ENCODE results near the gene GRK2. TPM values are rescaled to one million over a fixed set of nuclear protein-coding genes. Genes with fewer than 3 reads are reported as not detected.
A peak's percentile ranks its signal among the peaks of the same experiment; 100 is the strongest.

Gene GRK2
- total RNA-seq, 4 donors from 2014 or later: 40.2 to 79.8 (median 68.4) TPM

DNA sequence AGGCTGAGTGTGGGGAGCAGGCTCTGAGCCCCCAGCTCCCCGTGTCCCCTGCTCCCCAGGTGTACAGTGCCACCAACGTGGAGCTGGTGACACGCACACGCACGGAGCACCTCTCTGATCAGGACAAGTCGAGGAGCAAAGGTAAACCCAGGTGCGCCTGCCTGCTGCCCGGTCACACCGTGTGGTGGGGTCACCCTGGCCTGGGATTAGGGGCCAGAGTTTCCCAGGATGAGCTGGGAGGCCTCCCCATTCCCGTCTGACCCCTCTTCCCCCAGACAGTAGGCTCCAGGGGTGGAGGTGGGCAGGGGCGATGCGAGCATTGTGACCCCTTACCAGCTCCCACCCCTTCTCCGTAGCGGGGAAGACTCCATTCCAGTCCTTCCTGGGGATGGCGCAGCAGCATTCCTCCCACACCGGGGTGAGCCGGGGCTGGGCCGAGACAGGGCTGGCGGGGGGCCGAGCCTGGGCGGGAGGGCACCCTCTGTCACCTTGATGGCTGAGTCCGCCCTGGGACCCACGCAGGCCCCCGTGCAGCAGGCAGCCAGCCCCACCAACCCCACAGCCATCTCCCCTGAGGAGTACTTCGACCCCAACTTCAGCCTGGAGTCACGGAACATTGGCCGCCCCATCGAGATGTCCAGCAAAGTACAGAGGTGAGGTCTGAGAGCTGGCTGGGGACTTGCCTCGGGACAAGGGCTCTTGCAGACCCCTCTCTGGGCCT is 33.4 kb downstream of the GRK2 start:
- H3K27me3 ChIP-seq: no peaks in the 10 kb centered on the region
- H3K4me1 ChIP-seq: peaks cover 19 to 22% of the 10 kb centered on the region in 2 donors
- H3K27ac ChIP-seq: no peak overlapping the region
- no peak for DNase-seq
- no peak for ATAC-seq
- H3K9me3 ChIP-seq: no peaks in the 10 kb centered on the region
- TF ChIP-seq, protein P1, sequence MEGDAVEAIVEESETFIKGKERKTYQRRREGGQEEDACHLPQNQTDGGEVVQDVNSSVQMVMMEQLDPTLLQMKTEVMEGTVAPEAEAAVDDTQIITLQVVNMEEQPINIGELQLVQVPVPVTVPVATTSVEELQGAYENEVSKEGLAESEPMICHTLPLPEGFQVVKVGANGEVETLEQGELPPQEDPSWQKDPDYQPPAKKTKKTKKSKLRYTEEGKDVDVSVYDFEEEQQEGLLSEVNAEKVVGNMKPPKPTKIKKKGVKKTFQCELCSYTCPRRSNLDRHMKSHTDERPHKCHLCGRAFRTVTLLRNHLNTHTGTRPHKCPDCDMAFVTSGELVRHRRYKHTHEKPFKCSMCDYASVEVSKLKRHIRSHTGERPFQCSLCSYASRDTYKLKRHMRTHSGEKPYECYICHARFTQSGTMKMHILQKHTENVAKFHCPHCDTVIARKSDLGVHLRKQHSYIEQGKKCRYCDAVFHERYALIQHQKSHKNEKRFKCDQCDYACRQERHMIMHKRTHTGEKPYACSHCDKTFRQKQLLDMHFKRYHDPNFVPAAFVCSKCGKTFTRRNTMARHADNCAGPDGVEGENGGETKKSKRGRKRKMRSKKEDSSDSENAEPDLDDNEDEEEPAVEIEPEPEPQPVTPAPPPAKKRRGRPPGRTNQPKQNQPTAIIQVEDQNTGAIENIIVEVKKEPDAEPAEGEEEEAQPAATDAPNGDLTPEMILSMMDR (IDR thresholded peaks at IDR 0.05 in 4 of 5, conservative IDR thresholded peaks at IDR 0.05 in 1 of 5): no peak
- TF ChIP-seq POLR2A (IDR thresholded peaks at IDR 0.05): no peak
- in situ Hi-C loops (cut with MboI; ENCODE audit: low sequenced_read_pairs in 4 of 4) (no loop called here), intact Hi-C loops (cut with DNase I; ENCODE audit: low total_unique reads) (loop anchor here (5.0 kb wide), 1 partner anchor 32 kb away; the partner anchor contains the start of gene GRK2)
- H3K36me3 ChIP-seq: peaks cover 0 to 11% of the 10 kb centered on the region in 2 donors
- no peak overlapping the region for H3K4me3 ChIP-seq

DNA sequence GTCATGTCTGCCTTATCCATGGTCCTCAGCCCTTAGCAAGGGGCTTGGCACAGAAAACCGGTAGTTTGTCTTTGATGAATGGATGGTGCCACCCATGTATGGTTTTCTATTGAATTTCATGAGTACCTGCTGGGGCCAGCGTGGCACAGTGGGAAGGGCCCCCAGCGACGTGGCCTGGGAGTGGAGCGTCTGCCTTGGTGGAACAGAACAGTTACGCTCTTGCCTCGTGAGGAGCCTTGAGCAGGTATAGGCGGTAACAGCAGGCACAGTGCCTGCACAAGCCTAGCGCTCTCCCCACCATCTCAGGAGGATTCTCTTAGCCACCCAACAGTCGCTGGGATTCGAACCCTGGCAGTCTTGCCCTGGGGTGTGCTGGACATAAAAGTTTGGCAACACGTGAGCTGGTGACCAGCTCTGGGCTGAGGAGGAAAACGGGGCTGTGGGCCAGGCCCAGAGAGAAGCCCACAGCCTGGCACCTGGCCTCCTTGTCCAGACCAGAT is 34.0 kb downstream of the GRK2 start:
- no peak overlapping the region for H3K27ac ChIP-seq
- peaks cover 0 to 11% of the 10 kb centered on the region in 2 donors for H3K36me3 ChIP-seq
- peaks cover 20 to 25% of the 10 kb centered on the region in 2 donors for H3K4me1 ChIP-seq
- H3K4me3 ChIP-seq: no peak overlapping the region
- in situ Hi-C loops (cut with MboI; ENCODE audit: low sequenced_read_pairs in 4 of 4): no loop called here
- no peak for TF ChIP-seq POLR2A (IDR thresholded peaks at IDR 0.05)
- TF ChIP-seq, protein P1 (IDR thresholded peaks at IDR 0.05 in 4 of 5, conservative IDR thresholded peaks at IDR 0.05 in 1 of 5): no peak
- ATAC-seq: no peak
- DNase-seq: no peak
- intact Hi-C loops (cut with DNase I; ENCODE audit: low total_unique reads): loop anchor here (5.0 kb wide), 1 partner anchor 33 kb away; the partner anchor contains the start of gene GRK2
- H3K27me3 ChIP-seq: no peaks in the 10 kb centered on the region
- no peaks in the 10 kb centered on the region for H3K9me3 ChIP-seq

DNA sequence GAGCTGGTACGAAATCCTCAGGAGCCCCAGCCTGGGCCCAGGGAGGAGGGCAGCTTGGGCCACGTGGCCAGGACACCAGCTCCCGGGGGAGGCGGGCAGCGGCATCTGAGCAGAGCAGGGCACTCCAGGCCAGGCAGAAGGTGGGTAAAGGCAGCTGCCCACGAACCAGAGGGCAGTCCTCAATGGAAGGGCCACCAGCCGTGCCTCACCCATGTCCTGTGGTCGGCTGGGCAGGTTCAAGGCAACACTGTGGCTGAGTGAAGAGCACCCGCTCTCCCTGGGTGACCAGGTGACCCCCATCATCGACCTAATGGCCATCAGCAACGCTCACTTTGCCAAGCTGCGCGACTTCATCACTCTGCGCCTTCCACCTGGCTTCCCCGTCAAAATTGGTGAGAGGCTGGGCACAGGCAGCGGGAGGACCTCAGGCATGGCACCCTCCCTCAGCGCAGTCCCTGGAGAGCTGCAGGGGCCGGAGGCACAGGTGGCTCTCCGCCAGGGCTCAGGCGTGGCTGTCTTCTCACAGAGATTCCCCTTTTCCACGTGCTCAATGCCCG is 34.6 kb downstream of the GRK2 start:
- H3K4me3 ChIP-seq: no peak overlapping the region
- H3K9me3 ChIP-seq: no peaks in the 10 kb centered on the region
- no peaks in the 10 kb centered on the region for H3K27me3 ChIP-seq
- no peak for TF ChIP-seq POLR2A (IDR thresholded peaks at IDR 0.05)
- TF ChIP-seq, protein P1 (IDR thresholded peaks at IDR 0.05 in 4 of 5, conservative IDR thresholded peaks at IDR 0.05 in 1 of 5): no peak
- H3K36me3 ChIP-seq: peaks cover 0 to 11% of the 10 kb centered on the region in 2 donors
- ATAC-seq: no peak
- intact Hi-C loops (cut with DNase I; ENCODE audit: low total_unique reads) (loop anchor here (5.0 kb wide), 1 partner anchor 34 kb away; the partner anchor contains the start of gene GRK2), in situ Hi-C loops (cut with MboI; ENCODE audit: low sequenced_read_pairs in 4 of 4) (no loop called here)
- peak in 1 of 2 donors; percentile 10 for DNase-seq
- peaks cover 20 to 25% of the 10 kb centered on the region in 2 donors for H3K4me1 ChIP-seq
- H3K27ac ChIP-seq: no peak overlapping the region

DNA sequence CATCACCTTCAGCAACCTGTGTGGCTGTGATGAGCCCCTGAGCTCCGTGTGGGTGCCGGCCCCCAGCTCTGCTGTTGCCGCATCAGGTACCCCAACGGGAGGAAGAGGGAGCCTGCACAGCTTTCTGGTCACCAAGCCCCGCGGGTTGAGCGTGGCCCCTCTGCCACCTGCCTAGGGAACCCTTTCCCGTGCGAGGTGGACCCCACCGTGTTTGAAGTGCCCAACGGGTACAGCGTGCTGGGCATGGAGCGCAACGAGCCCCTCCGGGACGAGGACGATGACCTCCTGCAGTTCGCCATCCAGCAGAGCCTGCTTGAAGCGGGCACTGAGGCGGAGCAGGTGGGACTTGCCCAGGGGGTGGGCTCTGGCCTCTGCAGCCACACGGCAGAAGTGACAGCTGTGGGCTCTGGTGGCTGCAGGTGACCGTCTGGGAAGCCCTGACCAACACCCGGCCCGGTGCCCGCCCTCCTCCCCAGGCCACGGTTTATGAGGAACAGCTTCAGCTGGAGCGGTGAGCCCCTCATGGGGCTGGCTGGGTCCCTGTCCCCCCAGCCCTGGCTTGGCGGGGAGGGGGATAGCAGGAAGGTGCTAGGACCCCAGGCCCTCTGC is 35.1 kb downstream of the GRK2 start:
- Histone ChIP-seq H3K36me3 (peaks cover 0 to 11% of the 10 kb centered on the region in 2 donors), H3K4me1 (peaks cover 20 to 25% of the 10 kb centered on the region in 2 donors), H3K4me3 (peak overlapping the region in 2 of 4 donors; percentile 19 to 76), H3K27ac (peak overlapping the region; percentile 83 to 89 (median 86)), H3K9me3 (no peaks in the 10 kb centered on the region), H3K27me3 (no peaks in the 10 kb centered on the region)
- DNase-seq: peak in 1 of 2 donors; percentile 12
- no peak for TF ChIP-seq POLR2A (IDR thresholded peaks at IDR 0.05)
- TF ChIP-seq, protein P1 (IDR thresholded peaks at IDR 0.05 in 4 of 5, conservative IDR thresholded peaks at IDR 0.05 in 1 of 5): no peak
- intact Hi-C loops (cut with DNase I; ENCODE audit: low total_unique reads): loop anchor here (5.0 kb wide), 1 partner anchor 34 kb away; the partner anchor contains the start of gene GRK2
- ATAC-seq: no peak
- in situ Hi-C loops (cut with MboI; ENCODE audit: low sequenced_read_pairs in 4 of 4): no loop called here

All from gastrocnemius medialis (tissue), 4 donors.